Nephron (organoid): Measurements from ENCODE around the gene OR52N4.

ENCODE experiments used
- H3K27ac Mint-ChIP-seq, 3 experiments: 2 replicates each; pipeline ENCODE4 v1.8.0; 2020; ENCODE audit warnings: mixed read lengths in 3 of 3, mild to moderate bottlenecking in 2 of 3, moderate library complexity in 1 of 3
- H3K27me3 Mint-ChIP-seq: 2 replicates; pipeline ENCODE4 v1.8.0; 2021; ENCODE audit warnings: low read depth, mild to moderate bottlenecking, moderate library complexity, mixed read lengths
- H3K36me3 Mint-ChIP-seq: 2 replicates; pipeline ENCODE4 v1.8.0; 2020; ENCODE audit warnings: low read depth, mixed read lengths
- H3K4me1 Mint-ChIP-seq: 2 replicates; pipeline ENCODE4 v1.8.0; 2020; ENCODE audit warnings: mixed read lengths
- H3K4me3 Mint-ChIP-seq, 3 experiments: 2 replicates each; pipeline ENCODE4 v1.8.0; 2020; ENCODE audit warnings: mild to moderate bottlenecking in 3 of 3, mixed read lengths in 3 of 3, moderate library complexity in 2 of 3
- H3K9me3 Mint-ChIP-seq: 2 replicates; pipeline ENCODE4 v1.8.0; 2020; ENCODE audit warnings: mixed read lengths
- CTCF ChIP-seq, 3 experiments: fragments of 200-600 bp; sonication (generic); IDR thresholded peaks; one replicate each; pipeline ENCODE4 v1.5.0; 2021; ENCODE audit warnings: antibody characterized with exemption in 3 of 3; ENCODE audit not compliant: unreplicated experiment in 3 of 3

OR52N4 gene

GRCh38 chr11:5738431-5738830 is 15.6 kb upstream of the OR52N4 start:
- H3K36me3 Mint-ChIP-seq, result no peaks in the 10 kb centered on the region
- H3K27ac Mint-ChIP-seq, result no peak overlapping the region
- H3K4me3 Mint-ChIP-seq, result no peak overlapping the region
- no peaks in the 10 kb centered on the region for H3K4me1 Mint-ChIP-seq
- TF ChIP-seq CTCF (IDR thresholded peaks at IDR 0.05; ENCODE audit: unreplicated experiment in 3 of 3), result no peak
- no peaks in the 10 kb centered on the region for H3K27me3 Mint-ChIP-seq
- H3K9me3 Mint-ChIP-seq, result peaks cover 4% of the 10 kb centered on the region

- H3K4me1 Mint-ChIP-seq, result no peaks in the 10 kb centered on the region
- no peak overlapping the region for H3K27ac Mint-ChIP-seq
- no peaks in the 10 kb centered on the region for H3K36me3 Mint-ChIP-seq
- H3K27me3 Mint-ChIP-seq, result no peaks in the 10 kb centered on the region
- H3K4me3 Mint-ChIP-seq, result no peak overlapping the region
- no peaks in the 10 kb centered on the region for H3K9me3 Mint-ChIP-seq
- no peak for TF ChIP-seq CTCF (IDR thresholded peaks at IDR 0.05; ENCODE audit: unreplicated experiment in 3 of 3)
Measured at GRCh38 chr11:5746614-5747013, 7.4 kb upstream of the OR52N4 start.

- H3K27ac Mint-ChIP-seq, result no peak overlapping the region
- no peak overlapping the region for H3K4me3 Mint-ChIP-seq
- no peaks in the 10 kb centered on the region for H3K4me1 Mint-ChIP-seq
- H3K9me3 Mint-ChIP-seq, result no peaks in the 10 kb centered on the region
- H3K27me3 Mint-ChIP-seq, result no peaks in the 10 kb centered on the region
- no peaks in the 10 kb centered on the region for H3K36me3 Mint-ChIP-seq
- no peak for TF ChIP-seq CTCF (IDR thresholded peaks at IDR 0.05; ENCODE audit: unreplicated experiment in 3 of 3)
Measured at GRCh38 chr11:5749836-5750235, 4.2 kb upstream of the OR52N4 start.

- Mint-ChIP-seq H3K4me1 (no peaks in the 10 kb centered on the region), H3K27ac (no peak overlapping the region), H3K27me3 (no peaks in the 10 kb centered on the region), H3K9me3 (no peaks in the 10 kb centered on the region), H3K36me3 (no peaks in the 10 kb centered on the region), H3K4me3 (no peak overlapping the region)
- TF ChIP-seq CTCF (IDR thresholded peaks at IDR 0.05; ENCODE audit: unreplicated experiment in 3 of 3), result no peak
Measured at GRCh38 chr11:5767056-5767455, 13.0 kb downstream of the OR52N4 start.

DNA sequence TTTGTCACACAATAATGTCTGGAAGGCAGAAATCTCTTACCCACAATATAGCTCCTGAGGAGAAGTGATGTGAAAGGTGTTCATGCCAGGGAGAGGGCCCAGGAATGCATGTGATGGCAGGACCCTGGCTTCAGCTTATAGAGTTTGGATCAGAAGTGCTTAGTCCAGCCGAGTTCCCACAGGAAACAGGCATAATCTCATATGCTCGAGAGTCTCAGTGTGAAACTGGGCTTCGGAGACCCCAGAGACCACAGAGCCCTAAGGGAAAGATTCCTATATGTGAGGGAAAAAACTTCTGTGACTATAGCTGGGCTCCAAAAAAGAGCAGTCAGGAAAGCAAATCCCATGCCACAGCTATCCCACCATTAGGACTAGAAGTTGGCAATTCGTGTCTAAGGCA is 29.2 kb downstream of the OR52N4 start, which contains the start of gene OR52N5:
OR52N5 (minus strand) TSS at position 101 of the 400 bp plus-strand sequence. CDS start 4,721 bp downstream, outside the sequence.
- no peaks in the 10 kb centered on the region for H3K4me1 Mint-ChIP-seq
- H3K27me3 Mint-ChIP-seq, result no peaks in the 10 kb centered on the region
- H3K9me3 Mint-ChIP-seq, result no peaks in the 10 kb centered on the region
- no peak within 1 kb of the TSS for H3K27ac Mint-ChIP-seq
- no peak for TF ChIP-seq CTCF (IDR thresholded peaks at IDR 0.05; ENCODE audit: unreplicated experiment in 3 of 3)
- H3K36me3 Mint-ChIP-seq, result no peaks in the 10 kb centered on the region
- no peak within 1 kb of the TSS for H3K4me3 Mint-ChIP-seq

DNA sequence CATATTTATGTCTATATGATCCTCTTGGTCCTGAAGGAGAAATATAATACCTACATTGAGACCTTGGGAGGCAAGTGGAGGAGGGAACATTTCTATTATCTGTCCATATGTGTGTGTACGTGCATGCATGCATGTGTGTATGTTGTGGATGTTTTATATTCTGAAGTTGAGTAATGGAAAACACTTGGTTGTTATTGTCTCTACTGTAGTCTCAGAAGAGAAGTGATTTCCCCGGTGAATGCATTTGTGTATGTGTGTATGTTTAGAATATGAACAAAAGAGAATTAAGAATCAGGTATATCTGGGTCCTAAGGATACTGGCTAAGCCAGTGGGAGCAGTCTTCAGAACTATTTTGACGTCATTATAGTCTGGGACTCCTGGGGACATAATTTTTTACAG is 37.1 kb downstream of the OR52N4 start, which contains the start of gene OR52N1:
OR52N1 (minus strand) TSS at position 101 of the 400 bp plus-strand sequence. CDS start 2,449 bp downstream, outside the sequence.
- Mint-ChIP-seq H3K27me3 (no peaks in the 10 kb centered on the region), H3K27ac (no peak within 1 kb of the TSS), H3K36me3 (no peaks in the 10 kb centered on the region), H3K9me3 (no peaks in the 10 kb centered on the region), H3K4me1 (no peaks in the 10 kb centered on the region), H3K4me3 (no peak within 1 kb of the TSS)
- TF ChIP-seq CTCF (IDR thresholded peaks at IDR 0.05; ENCODE audit: unreplicated experiment in 3 of 3), result no peak
